H1 (cell line): ENCODE results near the gene CAGE1. TPM values are rescaled to one million over a fixed set of nuclear protein-coding genes. Genes with fewer than 3 reads are reported as not detected.

Source experiments
- CTCF ChIA-PET: fragments of 300-600 bp; sonication (Branson Sonifier 250); formaldehyde crosslinking; loops from one replicate; lab custom pipeline; 2021; ENCODE audit not compliant: partially characterized antibody; lab: Charles Lee
- POLR2A ChIA-PET: fragments of 300-600 bp; sonication (Branson Sonifier 250); formaldehyde crosslinking; loops from one replicate; lab custom pipeline; 2021; ENCODE audit warnings: inconsistent platforms; ENCODE audit not compliant: partially characterized antibody; lab: Charles Lee
- DNase-seq, 2 experiments: peaks; one replicate each; pipeline versions ENCODE4 v3.0.0 to v3.0.0-alpha.2; 2010 to 2022; ENCODE audit warnings: low spot score in 2 of 2, low read depth in 1 of 2, mixed read lengths in 1 of 2
- FAIRE-seq: peaks from 2 replicates; lab custom pipeline; 2011; peaks lifted over from hg19 to GRCh38; lab: Jason Lieb, UNC
- H2AFZ ChIP-seq: 2 replicates; pipeline ENCODE4 v1.8.1; 2012; ENCODE audit warnings: low read length, inconsistent platforms
- H2AK5ac ChIP-seq: 2 replicates; pipeline ENCODE4 v1.6.1; 2013; ENCODE audit warnings: low read depth, low read length
- H2BK120ac ChIP-seq: replicated peaks from 2 replicates; pipeline ENCODE3; 2013; ENCODE audit warnings: low read depth, low read length, inconsistent platforms
- H2BK12ac ChIP-seq: 2 replicates; pipeline ENCODE4 v1.6.1; 2013; ENCODE audit warnings: low read depth, low read length
- H2BK15ac ChIP-seq: 2 replicates; pipeline ENCODE4 v1.6.1; 2013; ENCODE audit warnings: low read length
- H2BK20ac ChIP-seq: 2 replicates; pipeline ENCODE4 v1.6.1; 2013; ENCODE audit warnings: low read length
- H2BK5ac ChIP-seq: 2 replicates; pipeline ENCODE4 v1.6.1; 2013; ENCODE audit warnings: low read depth, low read length
- H3K14ac ChIP-seq: 2 replicates; pipeline ENCODE4 v1.6.1; 2013; ENCODE audit warnings: inconsistent platforms; ENCODE audit not compliant: insufficient read length
- H3K18ac ChIP-seq: 2 replicates; pipeline ENCODE4 v1.6.1; 2013; ENCODE audit warnings: low read length; ENCODE audit errors: extremely low read depth
- H3K23ac ChIP-seq: 2 replicates; pipeline ENCODE4 v1.6.1; 2013; ENCODE audit warnings: inconsistent platforms; ENCODE audit not compliant: insufficient read length
- H3K23me2 ChIP-seq: 2 replicates; pipeline ENCODE4 v1.6.1; 2013; ENCODE audit warnings: low read depth, low read length
- H3K27ac ChIP-seq: 2 replicates; pipeline ENCODE4 v1.6.1; 2011; ENCODE audit warnings: low read depth, low read length, inconsistent platforms
- H3K27me3 ChIP-seq, 4 experiments: replicated peaks in 1 of 4; 1 replicate in 1 of 4; 2 replicates in 3 of 4; pipeline versions ENCODE4 v1.6.1 to v1.8.1; 2011 to 2013; ENCODE audit warnings: low read length in 3 of 4, mild to moderate bottlenecking in 3 of 4, inconsistent platforms in 2 of 4, mixed read lengths in 2 of 4, moderate library complexity in 1 of 4; ENCODE audit not compliant: control insufficient read depth in 3 of 4, insufficient read depth in 3 of 4; ENCODE audit errors: extremely low read depth in 1 of 4
- H3K36me3 ChIP-seq, 4 experiments: 2 replicates each; pipeline versions ENCODE4 v1.6.1 to v1.8.1; 2011 to 2013; ENCODE audit warnings: mild to moderate bottlenecking in 4 of 4, low read length in 3 of 4, moderate library complexity in 2 of 4, control low read depth in 1 of 4, inconsistent platforms in 1 of 4; ENCODE audit not compliant: insufficient read depth in 4 of 4, control insufficient read depth in 2 of 4
- H3K4ac ChIP-seq: replicated peaks from 2 replicates; pipeline ENCODE3; 2013; ENCODE audit warnings: low read length, low read depth, mixed read lengths, inconsistent platforms; ENCODE audit not compliant: insufficient read length
- H3K4me1 ChIP-seq, 4 experiments: replicated peaks in 1 of 4; 1 replicate in 1 of 4; 2 replicates in 3 of 4; pipeline versions ENCODE4 v1.6.1 to v1.8.1; 2011 to 2013; ENCODE audit warnings: low read length in 3 of 4, inconsistent platforms in 2 of 4, mixed read lengths in 1 of 4; ENCODE audit not compliant: insufficient read depth in 4 of 4, control insufficient read depth in 3 of 4
- H3K4me2 ChIP-seq, 2 experiments: 2 replicates each; pipeline versions ENCODE4 v1.6.1 to v1.8.1; 2011 to 2013; ENCODE audit warnings: low read depth in 2 of 2, low read length in 2 of 2, control low read depth in 1 of 2, inconsistent platforms in 1 of 2, mild to moderate bottlenecking in 1 of 2; ENCODE audit not compliant: insufficient read depth in 1 of 2
- H3K4me3 ChIP-seq, 4 experiments: fragments of 200-600, 300-600 bp in 1 of 4; sonication (generic), shearing (Covaris generic), sonication (Bioruptor Twin) in 1 of 4; 2 replicates each; pipeline versions ENCODE4 v1.5.1 to v1.8.1; 2011 to 2016; ENCODE audit warnings: low read length in 4 of 4, low read depth in 3 of 4, control low read depth in 2 of 4, inconsistent platforms in 2 of 4, mild to moderate bottlenecking in 2 of 4, mixed read lengths in 1 of 4, moderate library complexity in 1 of 4; ENCODE audit not compliant: insufficient read depth in 2 of 4; ENCODE audit errors: extremely low read depth in 1 of 4
- H3K56ac ChIP-seq: replicated peaks from 2 replicates; pipeline ENCODE3; 2013; ENCODE audit warnings: low read depth, mild to moderate bottlenecking, mixed read lengths, low read length, inconsistent platforms; ENCODE audit not compliant: insufficient read length
- H3K79me1 ChIP-seq: 2 replicates; pipeline ENCODE4 v1.6.1; 2013; ENCODE audit warnings: low read depth, low read length, control low read depth
- H3K79me2 ChIP-seq, 2 experiments: 2 replicates each; pipeline versions ENCODE4 v1.6.1 to v1.8.1; 2012 to 2013; ENCODE audit warnings: low read length in 2 of 2, mild to moderate bottlenecking in 2 of 2, inconsistent platforms in 1 of 2; ENCODE audit not compliant: insufficient read depth in 2 of 2, control insufficient read depth in 1 of 2
- H3K9ac ChIP-seq, 4 experiments: replicated peaks in 1 of 4; 1 replicate in 1 of 4; 2 replicates in 3 of 4; pipeline versions ENCODE4 v1.6.1 to v1.8.1; 2011 to 2013; ENCODE audit warnings: low read depth in 3 of 4, low read length in 3 of 4, control low read depth in 2 of 4, mild to moderate bottlenecking in 2 of 4, moderate library complexity in 2 of 4, inconsistent platforms in 1 of 4; ENCODE audit errors: extremely low read depth in 1 of 4
- H3K9me3 ChIP-seq, 2 experiments: 2 replicates each; pipeline versions ENCODE4 v1.6.1 to v1.8.1; 2012 to 2013; ENCODE audit warnings: mild to moderate bottlenecking in 2 of 2, moderate library complexity in 2 of 2, control low read depth in 1 of 2, inconsistent platforms in 1 of 2, low read depth in 1 of 2, low read length in 1 of 2, mixed read lengths in 1 of 2; ENCODE audit not compliant: insufficient read depth in 2 of 2
- H4K20me1 ChIP-seq, 2 experiments: replicated peaks in 1 of 2; 2 replicates each; pipeline versions ENCODE3 to v1.8.1; 2011 to 2013; ENCODE audit warnings: inconsistent platforms in 2 of 2, low read length in 2 of 2, mild to moderate bottlenecking in 1 of 2; ENCODE audit not compliant: insufficient read depth in 2 of 2, control insufficient read depth in 1 of 2
- H4K5ac ChIP-seq: 2 replicates; pipeline ENCODE4 v1.6.1; 2013; ENCODE audit warnings: low read length, low read depth, mixed read lengths, inconsistent platforms; ENCODE audit not compliant: insufficient read length
- H4K8ac ChIP-seq: 2 replicates; pipeline ENCODE4 v1.8.0; 2013; ENCODE audit warnings: mild to moderate bottlenecking, moderate library complexity, low read length, inconsistent platforms; ENCODE audit not compliant: insufficient read depth; ENCODE audit errors: extremely low read depth
- H4K91ac ChIP-seq: replicated peaks from 2 replicates; pipeline ENCODE3; 2013; ENCODE audit warnings: low read length, mixed read lengths, inconsistent platforms; ENCODE audit not compliant: insufficient read length
- SUZ12 ChIP-seq: fragments of 200-600 bp; sonication (generic); IDR thresholded peaks from 2 replicates; pipeline ENCODE4 v1.6.1; 2012; ENCODE audit warnings: mild to moderate bottlenecking, inconsistent platforms, low read length, moderate library complexity, mixed read lengths
- WGBS, 2 experiments: shearing (Covaris generic) in 1 of 2; methylation state at CpG; one replicate each; pipeline versions ENCODE4 v1.1.6 to v1.1.7; 2013 to 2015; ENCODE audit warnings: low lambda C conversion rate in 2 of 2, mixed read lengths in 2 of 2, inconsistent platforms in 1 of 2, low coverage in 1 of 2, missing lambda C conversion rate in 1 of 2; ENCODE audit not compliant: insufficient replicate concordance in 2 of 2, insufficient coverage in 1 of 2, insufficient read length in 1 of 2; ENCODE audit errors: extremely low coverage in 1 of 2, missing lambda C conversion rate in 1 of 2; 5-methylcytosine and 5-hydroxymethylcytosine counted together
- polyA plus RNA-seq, 7 experiments: library from polyadenylated mRNA; depleted of rRNA in 3 of 7; stranded (reverse) in 5 of 7; unstranded in 2 of 7; fragments of >200 nt in 5 of 7; fragments of 200-250 nt in 2 of 7; gene quantifications; 1 replicate in 5 of 7; 2 replicates in 1 of 7; 4 replicates in 1 of 7; pipeline versions ENCODE4 v1.2.1 to v1.2.3, GENCODE V29; 2011 to 2013; ENCODE audit warnings: missing spikeins in 2 of 7, mixed read lengths in 2 of 7
- total RNA-seq: library from RNA; stranded (reverse); fragmentation: NEBNext Ultra II Directional; extraction: Animal tissue kit (Norgen Biotek cat#: 25700); gene quantifications from 2 replicates; pipeline ENCODE4 v1.2.1, GENCODE V29; 2021

The CAGE1 gene
- total and polyA plus RNA-seq, 2 of the 8 experiments (the other 6 are each of a cell fraction or from before 2014, with no cell fraction given), result 0.09 TPM; not detected in 1

- DNase-seq (no peak), FAIRE-seq (no peak)
- Histone ChIP-seq H3K4ac (no peak overlapping the region), H4K5ac (no peak overlapping the region), H3K27ac (no peak overlapping the region), H3K4me2 (no peak overlapping the region), H4K20me1 (peaks cover 0 to 1% of the 10 kb centered on the region in 2 experiments), H2BK12ac (no peak overlapping the region), H3K56ac (no peak overlapping the region), H2BK15ac (no peak overlapping the region), H2AK5ac (no peak overlapping the region), H4K91ac (no peak overlapping the region), H3K9me3 (no peaks in the 10 kb centered on the region), H3K79me1 (no peaks in the 10 kb centered on the region; the same call in 1 of the 2 replicates), H3K4me3 (no peak overlapping the region), H3K79me2 (no peaks in the 10 kb centered on the region), H2BK20ac (no peak overlapping the region), H3K23ac (no peak overlapping the region), H3K23me2 (no peaks in the 10 kb centered on the region), H3K27me3 (no peaks in the 10 kb centered on the region), H2AFZ (no peak overlapping the region), H3K4me1 (no peaks in the 10 kb centered on the region), H3K18ac (no peak overlapping the region), H2BK5ac (no peak overlapping the region), H3K9ac (no peak overlapping the region), H4K8ac (no peak overlapping the region), H3K14ac (no peak overlapping the region), H3K36me3 (peaks cover 17 to 84% (median 45%) of the 10 kb centered on the region in 4 experiments), H2BK120ac (no peak overlapping the region)
- CTCF ChIA-PET, result interaction anchor here (2.0 kb wide), 1 partner anchor 20 kb away, joined by 5 read pairs; no protein-coding TSS in a partner anchor
- POLR2A ChIA-PET, result no interaction called here
- TF ChIP-seq SUZ12, result no peak
- WGBS, 2 experiments, result 97% methylated on average over 2 of the region's 2 CpGs; no CpG with 5 or more reads in 1 of the 2 experiments
These were observed 92.9 kb downstream of the CAGE1 start for GRCh38 chr6:7296602-7297001.
